ENCODE results near the gene FLT3.
"Not testable (repeated sequence)": the region's sequence is repeated elsewhere in the genome, so short reads cannot be mapped to it uniquely, and the experiment has no call there.

The FLT3 gene

GRCh38 chr13:28043224-28043623 is 57.2 kb downstream of the FLT3 start:
- no peak for DNase-seq

- DNase-seq, result no peak
These were observed 58.9 kb downstream of the FLT3 start for GRCh38 chr13:28041501-28041900.

- no peak for DNase-seq
These were observed 59.3 kb downstream of the FLT3 start for GRCh38 chr13:28041031-28041461.

GRCh38 chr13:28037399-28037798 is 63.0 kb downstream of the FLT3 start:
- no peak for DNase-seq

- DNase-seq, result no peak
These were observed 65.1 kb downstream of the FLT3 start for GRCh38 chr13:28035146-28035782.

GRCh38 chr13:28033894-28034655 is 66.3 kb downstream of the FLT3 start:
- no peak for DNase-seq

- DNase-seq, result not testable (repeated sequence)
These were observed 67.9 kb downstream of the FLT3 start for GRCh38 chr13:28032438-28032837.

- no peak for DNase-seq
These were observed 68.5 kb downstream of the FLT3 start for GRCh38 chr13:28031896-28032288.

GRCh38 chr13:28031220-28031895 is 69.0 kb downstream of the FLT3 start:
- no peak for DNase-seq

- DNase-seq, result no peak
These were observed 72.6 kb downstream of the FLT3 start for GRCh38 chr13:28027607-28028364.

- DNase-seq, result no peak
These were observed 73.3 kb downstream of the FLT3 start for GRCh38 chr13:28027071-28027470.

- no peak for DNase-seq
These were observed 73.9 kb downstream of the FLT3 start for GRCh38 chr13:28026508-28026907.

GRCh38 chr13:28022848-28023518 is 77.4 kb downstream of the FLT3 start:
- DNase-seq, result no peak

GRCh38 chr13:28014301-28014700 is 86.1 kb downstream of the FLT3 start:
- DNase-seq, result no peak

- DNase-seq, result no peak
These were observed 86.9 kb downstream of the FLT3 start for GRCh38 chr13:28013482-28013881.

GRCh38 chr13:28012896-28013295 is 87.5 kb downstream of the FLT3 start:
- no peak for DNase-seq

- no peak for DNase-seq
These were observed 88.0 kb downstream of the FLT3 start for GRCh38 chr13:28012383-28012782.

GRCh38 chr13:28010046-28010445 is 90.3 kb downstream of the FLT3 start:
- no peak for DNase-seq

GRCh38 chr13:28005016-28005415 is 95.4 kb downstream of the FLT3 start:
- DNase-seq, result not testable (repeated sequence)

- DNase-seq, result peak; percentile 11
These were observed 97.3 kb downstream of the FLT3 start for GRCh38 chr13:28002886-28003698.

GRCh38 chr13:28001837-28002473 is 98.4 kb downstream of the FLT3 start:
- DNase-seq, result no peak
